B cell (primary cell): ENCODE measurements around the gene OR2T29. TPM values are rescaled to one million over a fixed set of nuclear protein-coding genes. Genes with fewer than 3 reads are reported as not detected.
"Not testable (repeated sequence)": the region's sequence is repeated elsewhere in the genome, so short reads cannot be mapped to it uniquely, and the experiment has no call there.

Source experiments
- ATAC-seq: fragments of 200-7000 bp; cut with Tn5 transposase; one replicate; pipeline ENCODE4 v1.10.0; 2021; ENCODE audit warnings: low read depth, mild to moderate bottlenecking, moderate number of reproducible peaks, moderate library complexity
- CTCF ChIA-PET: fragments of 350-600 bp; sonication (Branson Sonifier 250); formaldehyde crosslinking; loops from one replicate; lab custom pipeline; 2021; ENCODE audit warnings: antibody characterized with exemption, inconsistent platforms; lab: Charles Lee
- POLR2A ChIA-PET: fragments of 350-600 bp; sonication (Branson Sonifier 250); formaldehyde crosslinking; loops from one replicate; lab custom pipeline; 2021; ENCODE audit warnings: antibody characterized with exemption; lab: Charles Lee
- DNase-seq: peaks from one replicate; pipeline ENCODE4 v3.0.0; 2013
- H2AFZ ChIP-seq: 2 replicates; pipeline ENCODE4 v1.6.1; 2012; ENCODE audit warnings: mild to moderate bottlenecking, low read depth, low read length; ENCODE audit not compliant: insufficient read depth, poor library complexity, severe bottlenecking
- H3K27ac ChIP-seq, 2 donors: 1 replicate in 1 of 2; 2 replicates in 1 of 2; pipeline ENCODE4 v1.5.1; 2012 to 2013; ENCODE audit warnings: low read length in 2 of 2, mild to moderate bottlenecking in 2 of 2, moderate library complexity in 1 of 2
- H3K27me3 ChIP-seq, 4 experiments: fragments of 200-600 bp in 1 of 4; sonication (generic) in 1 of 4; replicated peaks in 1 of 4; 1 replicate in 2 of 4; 2 replicates in 2 of 4; pipeline versions ENCODE4 v1.6.1 to v1.7.0; 2013 to 2016; ENCODE audit warnings: low read length in 3 of 4, mild to moderate bottlenecking in 2 of 4, mixed read lengths in 1 of 4, moderate library complexity in 1 of 4; ENCODE audit not compliant: insufficient read depth in 4 of 4, control insufficient read depth in 3 of 4; ENCODE audit errors: control extremely low read depth in 1 of 4
- H3K36me3 ChIP-seq, 2 experiments: replicated peaks in 1 of 2; 1 replicate in 1 of 2; 2 replicates in 1 of 2; pipeline versions ENCODE4 v1.6.1 to v1.7.1; 2013; ENCODE audit warnings: low read length in 1 of 2; ENCODE audit not compliant: insufficient read depth in 2 of 2, control insufficient read depth in 1 of 2; ENCODE audit errors: control extremely low read depth in 1 of 2, extremely low read depth in 1 of 2
- H3K4me1 ChIP-seq, 2 donors: fragments of 200-600 bp in 1 of 2; sonication (generic) in 1 of 2; 1 replicate in 1 of 2; 2 replicates in 1 of 2; pipeline versions ENCODE4 v1.5.1 to v1.6.1; 2013 to 2017; ENCODE audit warnings: low read length in 2 of 2; ENCODE audit not compliant: control insufficient read depth in 2 of 2, insufficient read depth in 2 of 2
- H3K4me2 ChIP-seq: replicated peaks from 2 replicates; pipeline ENCODE3; 2012; ENCODE audit warnings: mild to moderate bottlenecking, low read depth, low read length; ENCODE audit not compliant: poor library complexity, severe bottlenecking
- H3K4me3 ChIP-seq, 5 experiments: fragments of 200-600 bp in 1 of 5; sonication (generic) in 1 of 5; 1 replicate in 3 of 5; 2 replicates in 2 of 5; pipeline versions ENCODE4 v1.5.1 to v1.7.0; 2011 to 2016; ENCODE audit warnings: low read length in 4 of 5, mild to moderate bottlenecking in 4 of 5, low read depth in 2 of 5, control low read depth in 1 of 5, moderate library complexity in 1 of 5; ENCODE audit not compliant: insufficient read depth in 1 of 5; ENCODE audit errors: control extremely low read depth in 1 of 5, extremely low read depth in 1 of 5
- H3K79me2 ChIP-seq: fragments of 200-600 bp; sonication (generic); one replicate; pipeline ENCODE4 v1.6.0; 2016; ENCODE audit warnings: low read length; ENCODE audit not compliant: control insufficient read depth, insufficient read depth
- H3K9ac ChIP-seq: fragments of 200-600 bp; sonication (generic); 2 replicates; pipeline ENCODE4 v1.6.1; 2017; ENCODE audit warnings: mild to moderate bottlenecking, low read length, moderate library complexity
- H3K9me3 ChIP-seq, 3 donors: one replicate each; pipeline versions ENCODE4 v1.6.1 to v1.7.1; 2013; ENCODE audit warnings: low read length in 2 of 3; ENCODE audit not compliant: control insufficient read depth in 2 of 3, insufficient read depth in 1 of 3; ENCODE audit errors: control extremely low read depth in 1 of 3
- H4K20me1 ChIP-seq: 2 replicates; pipeline ENCODE4 v1.6.0; 2012; ENCODE audit warnings: mild to moderate bottlenecking, low read length; ENCODE audit not compliant: insufficient read depth, control insufficient read depth, poor library complexity, severe bottlenecking
- H3K27ac Mint-ChIP-seq: one replicate; pipeline ENCODE4 v1.8.0; 2021; ENCODE audit warnings: mixed read lengths
- H3K27me3 Mint-ChIP-seq: one replicate; pipeline ENCODE4 v1.8.0; 2021; ENCODE audit warnings: mixed read lengths
- H3K4me1 Mint-ChIP-seq: one replicate; pipeline ENCODE4 v1.8.0; 2021; ENCODE audit warnings: mixed read lengths
- H3K4me3 Mint-ChIP-seq: one replicate; pipeline ENCODE4 v1.8.0; 2021; ENCODE audit warnings: mixed read lengths
- H3K9me3 Mint-ChIP-seq: one replicate; pipeline ENCODE4 v1.8.0; 2022; ENCODE audit warnings: mixed read lengths; ENCODE audit not compliant: insufficient read depth
- EZH2 ChIP-seq: IDR thresholded peaks from 2 replicates; pipeline ENCODE4 v1.6.1; 2012; ENCODE audit warnings: borderline replicate concordance, low read depth, mild to moderate bottlenecking, moderate library complexity, low read length; ENCODE audit not compliant: insufficient read depth, poor library complexity, severe bottlenecking
- WGBS: methylation state at CpG from one replicate; pipeline ENCODE4 v1.1.5; 2013; ENCODE audit warnings: missing lambda C conversion rate; ENCODE audit not compliant: insufficient coverage; 5-methylcytosine and 5-hydroxymethylcytosine counted together
- intact Hi-C: fragments of 100-400 bp; cut with micrococcal nuclease; formaldehyde crosslinking; loops from one replicate; pipeline ENCODE4 v1.10.0; 2022
- polyA plus RNA-seq: library from polyadenylated mRNA; depleted of rRNA; stranded (reverse); fragments of >200 nt; gene quantifications from 2 replicates; pipeline ENCODE4 v1.2.3, GENCODE V29; 2012
- total RNA-seq, 2 donors: library from RNA; stranded (reverse); fragments of 120-200 nt in 1 of 2; gene quantifications; 1 replicate in 1 of 2; 2 replicates in 1 of 2; pipeline versions ENCODE4 v1.2.3 to v1.2.4, GENCODE V29; 2013 to 2022
- TF ChIP-seq, protein P1 (sequence below): fragments of 200-600 bp; IDR thresholded peaks from one replicate; pipeline ENCODE4 v1.8.0; 2022; ENCODE audit warnings: antibody characterized with exemption, mild to moderate bottlenecking

Gene OR2T29
- total and polyA plus RNA-seq, 2 donors (not counting 1 experiment from before 2014, with no cell fraction given): 0.40 to 1.9 TPM

DNA sequence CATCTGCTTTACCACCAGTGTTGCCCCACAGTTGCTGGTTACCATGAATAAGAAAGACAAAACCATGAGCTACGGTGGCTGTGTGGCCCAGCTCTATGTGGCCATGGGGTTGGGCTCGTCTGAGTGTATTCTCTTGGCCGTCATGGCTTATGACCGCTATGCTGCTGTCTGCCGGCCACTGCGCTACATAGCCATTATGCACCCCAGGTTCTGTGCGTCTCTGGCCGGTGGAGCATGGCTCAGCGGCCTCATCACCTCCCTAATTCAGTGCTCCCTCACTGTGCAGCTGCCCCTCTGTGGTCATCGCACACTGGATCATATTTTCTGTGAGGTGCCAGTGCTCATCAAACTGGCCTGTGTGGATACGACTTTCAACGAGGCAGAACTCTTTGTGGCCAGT is 40.7 kb downstream of the OR2T29 start:
- DNase-seq (no peak), ATAC-seq (no peak)
- no peaks in the 10 kb centered on the region for H3K27me3 Mint-ChIP-seq
- Histone ChIP-seq H3K36me3 (no peaks in the 10 kb centered on the region), H3K4me1 (no peaks in the 10 kb centered on the region), H2AFZ (no peak overlapping the region), H3K4me3 (no peak overlapping the region), H3K9me3 (peaks cover 0 to 7% (median 0%) of the 10 kb centered on the region in 3 donors), H4K20me1 (no peaks in the 10 kb centered on the region), H3K27ac (no peak overlapping the region), H3K79me2 (no peaks in the 10 kb centered on the region), H3K9ac (no peak overlapping the region), H3K4me2 (no peak overlapping the region), H3K27me3 (no peaks in the 10 kb centered on the region)
- 95% methylated on average over 12 of the region's 12 CpGs for WGBS
- H3K4me1 Mint-ChIP-seq: no peaks in the 10 kb centered on the region
- intact Hi-C loops: no loop called here
- H3K4me3 Mint-ChIP-seq: no peak overlapping the region
- CTCF ChIA-PET: no interaction called here
- H3K9me3 Mint-ChIP-seq: peaks cover 3% of the 10 kb centered on the region
- H3K27ac Mint-ChIP-seq: no peak overlapping the region
- POLR2A ChIA-PET: no interaction called here
- TF ChIP-seq, protein P1, sequence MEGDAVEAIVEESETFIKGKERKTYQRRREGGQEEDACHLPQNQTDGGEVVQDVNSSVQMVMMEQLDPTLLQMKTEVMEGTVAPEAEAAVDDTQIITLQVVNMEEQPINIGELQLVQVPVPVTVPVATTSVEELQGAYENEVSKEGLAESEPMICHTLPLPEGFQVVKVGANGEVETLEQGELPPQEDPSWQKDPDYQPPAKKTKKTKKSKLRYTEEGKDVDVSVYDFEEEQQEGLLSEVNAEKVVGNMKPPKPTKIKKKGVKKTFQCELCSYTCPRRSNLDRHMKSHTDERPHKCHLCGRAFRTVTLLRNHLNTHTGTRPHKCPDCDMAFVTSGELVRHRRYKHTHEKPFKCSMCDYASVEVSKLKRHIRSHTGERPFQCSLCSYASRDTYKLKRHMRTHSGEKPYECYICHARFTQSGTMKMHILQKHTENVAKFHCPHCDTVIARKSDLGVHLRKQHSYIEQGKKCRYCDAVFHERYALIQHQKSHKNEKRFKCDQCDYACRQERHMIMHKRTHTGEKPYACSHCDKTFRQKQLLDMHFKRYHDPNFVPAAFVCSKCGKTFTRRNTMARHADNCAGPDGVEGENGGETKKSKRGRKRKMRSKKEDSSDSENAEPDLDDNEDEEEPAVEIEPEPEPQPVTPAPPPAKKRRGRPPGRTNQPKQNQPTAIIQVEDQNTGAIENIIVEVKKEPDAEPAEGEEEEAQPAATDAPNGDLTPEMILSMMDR: no peak
- no peak for TF ChIP-seq EZH2

DNA sequence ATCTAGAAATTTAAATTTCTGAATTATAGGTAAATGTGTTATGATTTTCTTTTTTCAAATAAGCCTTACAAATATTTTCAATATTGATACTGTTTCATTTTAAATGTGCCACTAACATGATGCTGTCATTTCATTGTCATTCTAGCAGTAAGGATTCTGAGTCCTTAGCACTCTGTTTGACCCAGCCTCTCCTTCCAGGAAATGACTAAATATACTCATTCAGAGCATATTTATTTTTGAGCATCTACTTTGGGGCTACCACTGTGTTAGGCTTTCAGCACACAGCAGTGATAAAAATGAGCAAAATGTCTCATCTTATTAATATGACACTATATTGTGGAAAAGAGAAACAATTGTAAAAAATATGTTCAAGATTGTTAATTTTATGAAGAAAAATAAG is 52.4 kb downstream of the OR2T29 start:
- H3K4me2 ChIP-seq, H3K9me3 Mint-ChIP-seq, H3K27me3 ChIP-seq, H3K27me3 Mint-ChIP-seq, H2AFZ ChIP-seq, H4K20me1 ChIP-seq, CTCF ChIA-PET, H3K4me1 ChIP-seq, H3K79me2 ChIP-seq, ATAC-seq, H3K9me3 ChIP-seq, H3K9ac ChIP-seq, H3K4me1 Mint-ChIP-seq, DNase-seq, H3K4me3 Mint-ChIP-seq, H3K4me3 ChIP-seq, H3K27ac ChIP-seq, H3K27ac Mint-ChIP-seq, POLR2A ChIA-PET, intact Hi-C loops, H3K36me3 ChIP-seq: not testable (repeated sequence)

DNA sequence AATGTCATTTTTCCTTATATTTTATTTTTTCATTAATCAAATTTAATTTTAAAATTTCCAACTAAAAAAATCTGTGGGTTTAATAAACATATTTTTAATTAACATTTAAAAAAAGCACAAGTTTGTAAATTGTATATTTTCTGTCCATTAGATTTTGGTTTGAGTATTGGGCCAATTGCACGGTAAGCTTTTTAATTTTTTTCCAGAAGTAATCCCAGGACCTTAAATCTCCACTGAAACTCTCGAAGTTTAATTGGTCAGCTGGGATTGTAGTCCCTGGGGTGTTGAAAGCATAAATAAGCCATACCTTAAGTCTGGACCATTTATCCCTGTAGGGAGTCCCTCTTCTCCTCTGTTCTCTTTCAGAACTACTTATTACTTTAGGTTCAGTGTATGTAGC is 54.8 kb downstream of the OR2T29 start, which contains the start of gene OR2G6:
Gene OR2G6 (plus strand): TSS at position 301 of the 400 bp plus-strand sequence. CDS start 13,574 bp downstream, outside the sequence.
- DNase-seq, H3K9ac ChIP-seq, POLR2A ChIA-PET, H3K36me3 ChIP-seq, H4K20me1 ChIP-seq, H3K9me3 Mint-ChIP-seq, CTCF ChIA-PET, H3K79me2 ChIP-seq, H3K27me3 Mint-ChIP-seq, H3K27me3 ChIP-seq, H2AFZ ChIP-seq, H3K9me3 ChIP-seq, intact Hi-C loops, H3K4me3 Mint-ChIP-seq, H3K27ac ChIP-seq, H3K4me1 Mint-ChIP-seq, H3K4me3 ChIP-seq, H3K4me1 ChIP-seq, H3K4me2 ChIP-seq, ATAC-seq, H3K27ac Mint-ChIP-seq: not testable (repeated sequence)
- no CpG with 5 or more reads among the region's 2 CpGs for WGBS
